Activated CD4-positive, CD25-positive, alpha-beta regulatory T cell treated with anti-CD3 and anti-CD28 coated beads, Interleukin-2, amount 50 U/mL, for 24 hours (primary cell): ENCODE results near the gene ECT2L.
"Not testable (repeated sequence)": the region's sequence is repeated elsewhere in the genome, so short reads cannot be mapped to it uniquely, and the experiment has no call there.

ENCODE experiments used
- ATAC-seq, 2 donors: fragments of 150-1000 bp; cut with Tn5 transposase; one replicate each; pipeline ENCODE4 v1.10.0; 2021; ENCODE audit warnings: mild to moderate bottlenecking in 1 of 2, moderate library complexity in 1 of 2

ECT2L gene

DNA sequence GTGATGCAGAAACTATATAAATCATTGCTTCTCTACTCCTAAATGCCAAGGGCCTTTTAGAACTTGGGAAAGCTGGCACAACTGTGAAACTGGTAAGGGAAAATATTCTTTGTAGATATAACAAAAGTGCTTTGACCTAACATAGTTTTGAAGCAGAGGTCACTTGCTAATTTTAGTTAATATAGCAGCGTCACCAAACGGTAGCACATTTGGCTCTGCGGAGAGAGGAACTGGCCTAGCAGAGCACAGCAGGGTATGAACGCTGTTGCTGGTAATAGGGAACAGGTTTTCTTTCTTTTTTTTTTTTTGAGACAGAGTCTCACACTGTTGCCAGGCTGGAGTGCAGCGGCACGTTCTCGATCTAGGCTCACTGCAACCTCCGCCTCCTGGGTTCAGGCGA, 67.4 kb downstream of the ECT2L start:
- no peak for ATAC-seq

DNA sequence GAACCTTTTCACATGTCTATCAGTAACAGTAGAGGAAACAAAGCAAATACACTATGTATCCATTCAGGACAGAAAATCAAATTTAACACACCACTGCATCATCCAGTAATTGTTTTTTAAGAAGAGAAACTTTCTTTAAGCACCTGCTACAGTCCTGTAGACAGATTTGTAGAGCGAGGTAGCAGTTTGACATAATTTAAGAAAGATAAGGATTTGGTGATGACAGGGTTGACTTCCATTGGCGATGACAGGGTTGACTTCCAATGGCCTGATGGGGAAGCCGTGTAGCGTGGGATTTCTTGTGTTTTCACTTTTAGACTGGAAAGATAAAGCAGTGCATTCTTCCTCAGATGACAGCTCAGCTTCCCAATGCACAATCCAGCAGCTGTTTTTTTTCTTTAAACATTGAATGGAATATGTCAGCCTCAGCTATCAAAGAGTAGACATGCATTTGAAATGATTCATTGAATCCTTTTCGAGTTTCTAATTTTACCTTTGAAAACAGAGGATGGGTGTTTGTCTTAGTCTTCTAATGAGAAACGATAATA, 68.5 kb downstream of the ECT2L start:
- no peak for ATAC-seq

DNA sequence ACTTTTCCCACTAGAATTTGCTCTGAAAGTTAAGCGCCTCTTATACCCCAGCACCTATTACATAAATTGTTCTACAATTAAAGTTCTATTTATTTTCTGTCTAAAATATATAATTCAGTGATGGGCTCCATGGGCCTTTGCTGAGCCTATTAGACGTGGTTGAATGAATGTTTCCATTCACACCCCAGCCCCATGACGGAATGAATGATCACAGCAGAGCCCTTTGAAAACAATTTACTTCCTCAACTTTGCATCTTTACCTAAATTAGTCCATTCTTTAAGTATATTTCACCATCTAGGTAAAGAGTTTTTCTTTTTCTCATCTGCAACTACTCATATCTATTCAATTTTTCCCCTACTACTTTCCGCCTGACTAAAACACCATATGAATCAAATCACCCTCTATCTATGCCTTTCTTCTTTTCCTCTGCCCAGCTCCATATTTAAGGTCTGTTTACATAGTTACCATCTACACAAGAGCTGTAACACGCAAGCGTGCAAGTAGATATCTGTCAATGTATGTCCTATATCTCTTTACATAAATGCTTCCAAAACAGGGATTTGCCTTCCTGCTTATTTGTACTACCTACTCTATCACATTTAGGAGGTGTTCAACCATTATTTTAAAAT, 69.7 kb downstream of the ECT2L start:
- no peak for ATAC-seq

DNA sequence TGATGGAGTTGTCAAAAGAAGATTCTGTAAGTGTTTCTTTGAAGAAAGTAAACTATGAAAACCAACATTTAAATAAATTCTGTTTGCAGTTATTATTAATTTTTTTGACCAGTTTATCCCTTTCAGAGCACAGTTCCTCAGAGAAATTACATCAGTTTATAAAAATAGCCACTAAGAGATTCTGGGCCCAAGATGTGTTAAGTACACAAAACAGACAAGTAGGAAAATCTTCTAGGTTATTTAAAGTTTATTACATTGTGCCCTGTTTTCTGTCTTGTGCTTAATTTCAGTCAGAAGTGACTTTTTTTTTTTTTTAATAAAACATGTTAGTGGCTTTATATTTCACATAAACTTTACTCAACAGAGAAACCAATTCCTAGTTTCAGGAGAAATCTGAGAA, 72.3 kb downstream of the ECT2L start:
- no peak for ATAC-seq

DNA sequence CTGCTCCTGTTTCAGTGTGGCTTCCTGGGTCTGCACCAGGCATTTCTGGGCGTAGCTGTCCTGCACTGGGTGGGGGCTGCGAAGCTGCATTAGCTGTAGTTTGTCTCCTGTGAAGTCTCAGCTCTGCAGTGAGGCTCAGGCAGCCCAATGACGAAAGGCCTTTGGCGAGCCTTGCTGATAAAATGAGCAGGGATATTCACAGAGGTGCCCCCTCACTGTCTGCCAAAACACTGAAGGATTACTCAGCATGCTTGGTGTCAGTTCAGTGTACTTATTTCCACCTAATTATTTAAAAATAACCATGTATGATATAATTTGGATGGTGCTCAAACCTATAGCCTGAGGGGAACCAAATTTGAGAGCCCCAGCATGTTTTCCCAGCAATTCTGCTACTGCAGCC, 73.5 kb downstream of the ECT2L start:
- no peak for ATAC-seq

DNA sequence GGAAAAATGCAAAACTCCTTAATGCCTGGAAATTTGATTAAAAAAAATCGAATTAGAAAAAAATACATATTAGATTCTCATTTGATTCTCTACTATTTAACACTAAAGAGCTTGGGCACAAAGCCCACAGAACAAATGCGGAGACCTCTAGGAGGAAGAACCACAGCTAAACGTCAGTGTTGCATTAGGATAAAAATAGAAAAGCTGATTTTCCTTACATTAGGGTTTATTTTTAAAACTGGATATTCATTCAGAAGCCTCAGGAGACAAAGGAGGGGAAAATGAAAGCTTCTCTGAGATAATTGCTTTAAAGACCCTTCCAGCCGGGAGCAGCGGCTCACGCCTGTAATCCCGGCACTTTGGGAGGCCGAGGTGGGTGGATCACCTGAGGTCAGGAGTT, 77.3 kb downstream of the ECT2L start:
- ATAC-seq: no peak

DNA sequence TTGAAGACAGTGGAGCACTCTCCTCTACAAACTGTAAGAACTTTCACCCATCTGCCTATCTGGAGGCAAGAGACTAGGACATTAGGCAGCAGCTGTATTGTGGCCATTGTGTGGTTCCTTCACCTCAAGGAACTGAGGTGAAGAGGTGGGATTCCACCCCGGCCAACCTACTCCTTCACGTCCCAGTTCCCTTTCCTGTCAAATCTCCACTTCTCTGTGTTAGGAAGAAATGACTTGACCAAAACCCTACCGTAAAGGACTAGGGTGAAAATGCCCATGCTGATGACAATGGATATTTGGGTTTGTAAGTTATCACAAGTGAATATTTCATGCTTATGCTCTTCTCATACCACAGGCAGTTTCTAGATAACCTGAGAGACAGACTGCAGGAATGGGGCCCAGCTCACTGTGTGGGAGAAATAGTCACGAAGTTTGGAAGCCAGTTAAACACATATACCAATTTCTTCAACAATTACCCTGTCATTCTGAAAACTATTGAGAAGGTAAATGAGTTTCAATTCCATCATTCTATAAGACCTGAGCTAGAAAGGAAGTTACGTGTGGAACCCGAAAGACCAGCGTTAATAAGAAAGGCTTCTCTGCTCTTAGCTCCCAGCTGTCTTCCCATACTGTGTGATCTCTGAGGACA, 86.6 kb downstream of the ECT2L start:
- no peak for ATAC-seq

DNA sequence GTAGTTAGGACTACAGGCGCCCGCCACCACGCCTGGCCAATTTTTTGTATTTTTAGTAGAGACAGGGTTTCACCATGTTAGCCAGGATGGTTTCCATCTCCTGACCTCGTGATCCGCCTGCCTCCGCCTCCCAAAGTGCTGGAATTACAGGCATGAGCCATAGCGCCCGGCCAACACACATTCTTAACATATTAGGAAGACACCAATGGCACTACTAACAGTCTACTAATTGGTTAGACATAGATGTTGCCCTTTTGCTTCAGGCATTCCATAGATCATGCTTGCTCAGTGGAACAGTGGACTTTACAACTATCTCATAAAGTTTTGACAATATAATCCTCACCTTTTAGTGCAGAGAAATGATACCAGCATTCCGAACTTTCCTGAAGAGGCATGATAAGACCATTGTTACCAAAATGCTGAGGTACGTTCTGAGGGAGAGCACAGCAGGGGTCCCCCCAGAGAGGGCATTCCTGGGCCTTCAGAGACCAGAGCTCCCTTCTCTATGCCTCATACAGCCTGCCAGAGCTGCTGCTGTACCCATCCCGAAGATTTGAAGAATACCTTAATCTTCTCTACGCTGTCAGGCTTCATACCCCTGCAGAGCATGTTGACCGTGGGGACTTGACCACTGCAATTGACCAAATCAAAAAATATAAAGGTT, 89.4 kb downstream of the ECT2L start:
- ATAC-seq: no peak

DNA sequence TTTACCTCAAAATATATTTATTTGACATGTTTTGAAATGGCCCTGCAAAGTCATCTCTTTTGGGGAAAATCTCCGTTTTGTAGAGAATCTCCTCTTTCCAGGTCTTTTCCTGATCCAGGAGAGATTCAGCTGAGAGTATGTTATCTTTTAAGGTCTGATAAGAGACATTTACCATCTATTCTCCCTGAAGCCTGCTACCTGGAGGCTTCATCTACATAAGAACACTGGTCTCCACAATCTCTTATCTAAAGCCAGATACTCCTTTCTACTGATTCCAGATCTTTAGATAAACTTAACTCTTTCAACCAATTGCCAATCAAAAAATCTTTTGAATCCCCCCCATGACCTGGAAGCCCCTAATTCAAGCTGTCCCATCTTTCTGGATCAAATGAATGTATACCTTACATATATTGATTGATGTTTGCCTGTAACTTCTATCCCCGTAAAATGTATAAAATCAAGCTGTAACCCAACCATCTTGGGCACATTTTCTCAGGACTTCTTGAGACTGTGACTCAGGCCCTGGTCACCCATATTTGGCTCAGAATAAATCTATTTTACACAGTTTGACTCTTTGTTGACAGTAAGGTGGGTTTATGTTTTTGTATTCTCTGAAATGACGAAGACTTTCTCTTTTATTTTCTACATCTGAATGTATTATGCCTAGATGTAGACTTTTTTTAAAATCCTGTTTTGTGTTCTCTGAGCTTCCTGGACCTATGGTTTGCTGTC, 95.5 kb downstream of the ECT2L start:
- ATAC-seq: no peak

DNA sequence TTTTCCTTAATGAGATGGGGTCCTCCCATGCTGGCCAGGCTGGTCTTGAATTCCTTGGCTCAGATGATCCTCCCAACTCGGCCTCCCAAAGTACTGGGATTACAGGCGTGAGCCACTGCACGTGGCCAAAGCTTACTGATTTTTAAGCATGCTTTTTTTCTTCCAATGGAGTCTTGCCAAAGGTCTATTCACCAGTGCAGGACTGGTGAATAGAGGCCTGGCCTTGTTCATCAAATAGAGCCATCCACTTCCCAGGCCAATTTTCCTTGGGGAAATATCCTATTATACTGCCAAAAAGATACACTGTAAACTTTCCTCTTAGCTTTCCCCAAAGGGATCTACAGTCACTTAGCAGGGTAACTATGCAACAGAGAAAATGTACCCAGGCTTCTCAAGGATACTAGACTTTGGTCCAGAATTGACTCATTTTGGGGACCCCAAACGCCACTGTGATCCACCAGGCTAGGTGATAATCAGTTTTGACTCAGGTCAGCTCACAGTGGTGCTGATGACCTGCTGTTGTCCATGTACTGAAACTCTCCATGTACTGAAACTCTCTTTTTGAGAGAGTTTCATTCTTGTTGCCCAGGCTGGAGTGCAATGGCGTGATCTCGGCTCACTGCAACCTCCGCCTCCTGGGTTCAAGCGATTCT, 100.3 kb downstream of the ECT2L start:
- no peak for ATAC-seq

DNA sequence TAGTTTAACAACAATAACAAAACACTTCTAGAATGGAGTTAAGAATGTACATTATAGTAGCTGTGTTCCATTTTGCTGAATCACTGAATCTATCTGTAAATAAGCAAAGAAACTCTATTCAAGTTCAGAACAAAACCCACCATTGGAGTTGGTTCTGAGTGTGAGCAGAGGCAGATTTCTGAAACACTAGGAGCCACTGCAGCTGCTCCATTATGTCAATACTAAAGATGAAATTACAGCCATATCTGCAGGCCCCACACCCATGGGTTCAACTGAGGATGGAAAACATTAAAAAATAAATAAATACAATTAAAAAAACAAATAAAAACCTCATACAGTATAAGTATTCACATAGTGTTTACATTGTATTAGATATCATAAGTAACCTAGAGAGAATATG, 101.1 kb downstream of the ECT2L start:
- no peak for ATAC-seq

DNA sequence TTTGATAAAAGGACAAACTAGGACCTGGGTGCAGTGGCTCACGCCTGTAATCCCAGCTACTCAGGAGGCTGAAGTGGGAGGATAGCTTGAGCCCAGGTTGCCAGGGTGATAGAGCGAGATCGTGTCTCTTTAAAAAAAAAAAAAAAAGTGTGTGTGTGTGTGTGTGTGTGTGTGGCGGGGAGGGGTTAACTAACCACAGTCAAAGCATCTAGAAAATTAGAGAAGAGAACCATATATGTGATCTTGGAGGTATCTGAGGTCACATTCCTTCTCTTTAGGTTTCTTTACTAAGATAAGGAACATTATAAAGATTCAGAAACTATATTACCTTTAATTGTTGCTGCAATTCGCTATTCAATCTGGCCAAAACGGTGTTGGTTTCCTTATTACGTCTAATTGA, 111.3 kb downstream of the ECT2L start:
- ATAC-seq: no peak

DNA sequence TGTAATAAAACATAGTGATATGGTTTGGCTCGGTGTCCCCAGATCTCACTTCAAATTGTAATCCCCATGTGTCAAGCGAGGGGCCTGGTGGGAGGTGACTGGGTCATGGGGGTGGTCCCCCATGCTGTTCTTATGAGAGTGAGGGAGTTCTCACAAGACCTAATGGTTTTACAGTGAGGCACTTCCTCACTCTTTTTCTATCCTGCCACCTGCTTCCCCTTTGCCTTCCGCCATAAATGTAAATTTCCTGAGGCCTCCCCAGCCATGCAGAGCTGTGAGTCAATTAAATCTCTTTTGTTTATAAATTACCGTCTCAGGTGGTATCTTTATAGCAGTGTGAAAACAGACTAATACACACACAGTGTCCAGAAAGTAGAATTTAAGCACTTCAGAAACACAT, 113.6 kb downstream of the ECT2L start:
- no peak for ATAC-seq

DNA sequence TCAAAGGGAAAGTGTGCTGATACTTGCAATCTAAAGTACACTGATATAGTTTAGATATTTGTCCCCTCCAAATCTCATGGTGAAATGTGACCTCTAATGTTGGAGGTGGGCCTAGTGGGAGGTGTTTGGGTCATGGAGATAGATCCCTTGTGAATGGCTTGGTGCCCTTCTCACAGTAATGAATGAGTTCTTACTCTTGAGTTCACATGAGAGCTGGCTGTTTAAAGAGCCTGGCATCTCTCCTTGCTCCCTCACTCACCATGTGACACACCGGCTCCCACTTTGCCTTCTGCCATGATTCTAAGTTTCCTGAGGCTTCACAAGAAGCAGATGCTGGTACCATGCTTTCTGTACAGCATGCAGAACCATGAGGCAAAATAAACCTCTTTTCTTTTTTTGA, 114.1 kb downstream of the ECT2L start:
- no peak for ATAC-seq

DNA sequence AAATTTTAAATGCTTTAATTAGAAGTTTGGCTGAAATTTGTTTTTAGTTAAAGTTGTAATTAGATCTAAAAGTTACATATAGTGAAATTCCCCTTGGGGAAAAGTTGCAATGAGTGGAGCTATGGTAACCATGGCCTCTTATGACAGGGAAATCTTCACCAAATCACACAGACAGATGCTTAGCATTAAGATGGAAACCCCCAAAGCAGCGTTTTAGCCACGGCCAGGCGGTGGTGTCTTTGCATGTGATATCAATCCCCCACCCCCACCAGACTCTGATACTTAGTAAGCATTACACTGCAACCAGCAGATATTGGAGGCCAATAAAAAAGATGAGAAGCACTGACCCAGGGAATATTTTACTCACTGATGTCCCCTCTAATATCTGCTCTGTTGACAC, 116.4 kb downstream of the ECT2L start:
- no peak for ATAC-seq

DNA sequence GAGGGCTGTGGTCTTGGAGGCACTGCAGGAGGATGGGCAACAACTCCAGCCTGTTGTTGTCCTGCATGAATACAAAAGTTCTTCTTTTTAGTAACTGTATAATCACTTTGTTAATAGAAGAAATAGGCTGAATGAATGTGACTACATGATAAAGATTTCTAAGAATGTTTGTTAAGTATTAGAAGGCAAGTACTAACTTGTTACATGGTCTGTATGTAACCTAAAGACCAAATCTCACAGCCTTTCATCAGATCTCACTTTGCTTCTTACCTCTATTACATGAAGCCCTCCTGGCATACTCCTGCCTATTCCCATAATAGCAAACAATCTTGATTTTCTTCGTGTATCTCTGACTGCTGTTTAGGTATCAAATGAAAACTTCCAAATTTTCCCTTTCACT, 118.8 kb downstream of the ECT2L start:
- ATAC-seq: no peak

DNA sequence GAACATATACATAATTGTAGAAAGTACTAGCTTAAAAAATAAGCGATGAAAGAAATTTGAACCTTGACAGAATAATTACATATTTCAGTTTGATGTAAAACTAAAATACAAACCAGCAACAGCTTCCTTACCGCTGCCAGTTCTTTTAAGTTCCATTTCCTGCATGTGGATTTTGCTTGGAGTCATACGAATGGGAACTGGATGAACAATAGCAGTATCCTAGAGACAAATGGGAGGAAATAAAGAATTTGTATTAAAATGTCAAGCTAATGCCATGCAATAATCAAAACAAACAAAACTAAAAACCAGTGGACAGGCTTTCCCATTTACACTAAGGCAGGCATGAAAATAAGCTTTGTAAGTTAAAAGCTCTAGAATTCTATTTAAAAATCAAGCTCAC, 125.0 kb downstream of the ECT2L start:
- no peak for ATAC-seq

DNA sequence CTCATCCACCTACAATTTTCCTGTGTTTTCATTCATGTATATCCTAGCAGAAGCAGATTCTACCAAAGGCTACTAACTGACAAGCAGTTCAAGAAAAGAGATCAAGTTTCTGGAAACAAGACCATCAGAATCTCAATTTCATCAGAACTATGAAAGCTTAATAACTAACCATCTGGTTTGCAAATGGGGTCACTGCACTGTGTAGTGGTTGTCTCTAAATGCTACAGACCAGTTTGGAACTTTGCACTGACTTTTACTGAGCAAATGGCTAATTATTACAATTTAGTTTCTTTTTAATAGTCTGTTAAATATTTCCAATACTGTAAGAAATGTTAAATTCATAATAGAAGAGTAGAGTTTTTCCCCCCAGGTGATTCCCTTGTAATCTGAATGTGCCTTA, 127.7 kb downstream of the ECT2L start:
- ATAC-seq: no peak

DNA sequence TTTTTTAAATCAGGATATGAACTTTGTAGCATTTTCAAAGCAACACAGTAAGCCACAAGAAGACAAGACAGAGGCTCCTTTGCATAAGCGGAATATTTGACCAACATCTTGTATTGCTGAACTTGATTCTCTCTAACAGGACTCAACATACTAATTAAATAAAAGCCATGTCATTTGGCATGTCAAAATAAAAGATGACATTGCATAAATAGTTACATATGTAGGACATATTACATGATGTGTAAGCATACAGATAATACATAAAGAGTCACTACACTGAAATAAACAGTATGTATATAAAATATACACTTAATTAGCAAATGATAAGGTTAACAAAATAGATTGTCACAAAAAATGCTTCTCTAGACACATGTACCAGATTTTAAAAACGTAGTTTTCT, 129.9 kb downstream of the ECT2L start:
- no peak for ATAC-seq

DNA sequence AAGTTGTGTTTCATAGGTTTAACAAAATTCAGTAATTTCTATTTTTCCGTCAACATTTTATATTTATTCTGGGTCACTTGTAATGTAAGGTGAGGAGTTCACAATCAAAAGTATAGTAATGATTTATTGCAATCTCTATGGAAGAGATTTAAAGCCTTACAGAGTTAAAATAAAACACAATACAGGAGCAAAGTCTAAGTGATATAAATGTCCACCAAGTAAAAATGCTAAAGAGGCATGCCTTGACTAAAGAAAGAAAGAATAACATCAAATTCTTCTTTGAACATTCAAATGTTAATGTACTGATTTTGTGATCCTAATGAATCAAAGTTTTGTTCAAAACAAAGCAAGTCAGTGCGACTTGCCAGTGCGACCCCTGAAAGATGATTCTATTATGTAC, 130.7 kb downstream of the ECT2L start:
- ATAC-seq: no peak

DNA sequence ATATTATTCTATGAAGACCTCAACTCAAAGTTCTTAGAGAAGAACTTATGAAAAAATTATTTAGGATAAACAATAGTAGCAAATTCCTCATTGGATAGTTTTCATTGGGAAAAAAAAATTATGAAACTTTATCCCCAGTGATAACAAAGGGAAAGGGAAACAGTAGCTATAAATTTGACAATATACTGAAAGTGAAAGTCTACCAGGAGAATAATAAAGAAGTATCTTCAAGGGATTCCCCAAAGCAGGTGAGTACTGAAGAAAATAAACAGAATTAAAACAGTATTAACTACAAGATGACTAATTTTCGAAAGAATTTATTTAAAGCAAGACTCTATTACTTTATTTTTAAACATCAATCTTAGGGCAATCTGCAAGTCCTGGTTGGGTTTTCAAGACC, 135.8 kb downstream of the ECT2L start:
- no peak for ATAC-seq

DNA sequence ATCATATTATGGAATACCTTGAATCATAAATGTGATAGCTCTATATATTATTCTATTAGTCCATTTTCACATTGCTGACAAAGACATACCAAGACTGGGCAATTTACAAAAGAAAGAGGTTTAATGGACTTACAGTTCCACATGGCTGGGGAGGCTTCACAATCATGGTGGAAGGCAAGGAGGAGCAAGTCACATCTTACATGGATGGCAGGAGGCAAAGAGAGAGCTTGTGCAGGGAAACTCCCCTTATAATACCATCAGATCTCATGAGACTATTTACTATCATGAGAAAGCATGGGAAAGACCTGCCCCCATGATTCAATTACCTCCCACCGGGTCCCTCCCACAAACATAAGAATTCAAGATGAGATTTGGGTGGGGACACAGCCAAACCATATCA, 141.0 kb downstream of the ECT2L start:
- ATAC-seq: not testable (repeated sequence)

DNA sequence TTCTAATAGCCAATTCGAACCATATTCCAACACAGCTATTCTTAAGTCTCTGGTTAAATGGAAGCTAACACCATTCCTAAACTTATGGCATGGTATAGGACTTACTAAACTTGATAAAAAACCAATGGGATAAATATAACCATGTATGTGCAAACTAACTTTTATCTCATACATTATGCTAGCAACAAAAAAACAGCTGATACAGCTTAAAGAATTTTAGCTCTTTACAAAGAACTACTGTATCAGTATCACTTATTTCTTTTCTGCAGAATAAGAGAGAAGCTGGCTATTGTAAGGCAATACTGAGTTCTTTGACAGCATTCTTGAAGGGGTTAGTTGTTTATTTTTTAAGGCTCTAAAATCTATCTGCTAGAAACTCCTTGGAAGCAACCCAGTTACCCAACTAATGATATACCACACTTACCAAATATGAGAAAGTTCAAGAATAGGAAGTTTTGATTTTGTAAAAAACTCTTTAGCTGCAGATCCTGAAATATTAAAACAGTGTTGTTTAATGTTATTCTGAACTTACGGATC, 147.3 kb downstream of the ECT2L start:
- no peak for ATAC-seq
